ENCODE results near the gene CERS6.
"Not testable (repeated sequence)": the region's sequence is repeated elsewhere in the genome, so short reads cannot be mapped to it uniquely, and the experiment has no call there.

CERS6 gene

DNA sequence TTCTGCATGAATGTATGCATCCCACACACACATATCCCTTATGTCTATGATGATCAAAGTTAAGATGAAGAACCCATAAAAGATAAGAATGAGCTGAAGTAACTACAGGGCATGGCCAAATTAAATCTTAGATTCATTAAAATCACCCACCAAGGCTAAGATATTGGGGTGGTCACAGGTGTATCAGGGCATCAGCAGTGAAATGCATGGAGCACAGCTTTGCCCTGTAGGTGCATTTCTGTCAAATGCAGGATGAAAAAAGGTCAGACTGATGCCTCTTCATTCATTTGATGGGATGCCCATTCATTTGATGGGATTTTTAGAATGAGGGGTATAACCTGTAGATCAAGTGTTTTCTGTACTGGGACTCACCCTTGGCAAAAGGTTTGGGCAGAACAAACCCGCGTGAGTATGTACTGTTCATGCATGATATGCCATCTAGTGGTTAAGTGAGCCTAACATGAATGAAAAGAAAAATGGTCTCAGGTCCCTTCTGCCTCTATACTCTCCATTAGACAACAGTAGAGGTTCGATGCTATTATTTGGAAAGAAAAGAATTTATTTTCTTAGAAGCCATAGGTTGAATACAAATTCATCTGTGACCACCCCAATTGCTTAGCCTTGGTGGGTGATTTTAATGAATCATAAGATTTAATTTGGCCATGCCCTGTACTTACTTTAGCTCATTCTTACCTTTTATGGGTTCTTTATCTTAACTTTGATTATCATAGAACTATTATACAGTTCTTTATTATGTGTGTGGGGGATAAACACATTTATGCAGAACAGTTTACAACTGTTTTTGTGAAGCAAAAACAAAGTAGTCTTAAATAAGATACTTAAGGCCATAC is 303.1 kb downstream of the CERS6 start:
- Histone ChIP-seq H3K36me3 (no peaks in the 10 kb centered on the region), H3K27me3 (no peaks in the 10 kb centered on the region), H3K4me3 (ENCODE audit: low read depth, low read length) (no peak overlapping the region), H3K4me1 (no peaks in the 10 kb centered on the region; the same call in 1 of the 2 replicates), H3K9me3 (no peaks in the 10 kb centered on the region)
- TF ChIP-seq, protein P1, sequence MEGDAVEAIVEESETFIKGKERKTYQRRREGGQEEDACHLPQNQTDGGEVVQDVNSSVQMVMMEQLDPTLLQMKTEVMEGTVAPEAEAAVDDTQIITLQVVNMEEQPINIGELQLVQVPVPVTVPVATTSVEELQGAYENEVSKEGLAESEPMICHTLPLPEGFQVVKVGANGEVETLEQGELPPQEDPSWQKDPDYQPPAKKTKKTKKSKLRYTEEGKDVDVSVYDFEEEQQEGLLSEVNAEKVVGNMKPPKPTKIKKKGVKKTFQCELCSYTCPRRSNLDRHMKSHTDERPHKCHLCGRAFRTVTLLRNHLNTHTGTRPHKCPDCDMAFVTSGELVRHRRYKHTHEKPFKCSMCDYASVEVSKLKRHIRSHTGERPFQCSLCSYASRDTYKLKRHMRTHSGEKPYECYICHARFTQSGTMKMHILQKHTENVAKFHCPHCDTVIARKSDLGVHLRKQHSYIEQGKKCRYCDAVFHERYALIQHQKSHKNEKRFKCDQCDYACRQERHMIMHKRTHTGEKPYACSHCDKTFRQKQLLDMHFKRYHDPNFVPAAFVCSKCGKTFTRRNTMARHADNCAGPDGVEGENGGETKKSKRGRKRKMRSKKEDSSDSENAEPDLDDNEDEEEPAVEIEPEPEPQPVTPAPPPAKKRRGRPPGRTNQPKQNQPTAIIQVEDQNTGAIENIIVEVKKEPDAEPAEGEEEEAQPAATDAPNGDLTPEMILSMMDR (IDR thresholded peaks at IDR 0.05; ENCODE audit: low read depth, low read length): peak; percentile 63
- peak; percentile 22 for DNase-seq

DNA sequence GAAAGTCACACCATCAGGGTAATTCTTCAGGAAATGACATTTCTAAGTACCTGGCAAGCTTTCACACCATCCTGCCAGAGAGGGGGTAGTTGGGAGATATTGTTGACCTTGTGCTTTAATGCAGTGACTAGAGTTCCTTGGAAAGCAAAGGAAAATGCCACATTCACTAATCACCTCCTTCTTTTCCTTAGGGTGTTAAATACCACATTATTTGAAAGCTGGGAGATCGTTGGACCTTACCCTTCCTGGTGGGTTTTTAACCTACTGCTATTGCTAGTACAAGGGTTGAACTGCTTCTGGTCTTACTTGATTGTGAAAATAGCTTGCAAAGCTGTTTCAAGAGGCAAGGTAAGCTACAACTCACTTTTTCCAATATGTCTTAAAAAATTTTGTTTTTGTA is 309.3 kb downstream of the CERS6 start:
- TF ChIP-seq, protein P1 (IDR thresholded peaks at IDR 0.05; ENCODE audit: low read depth, low read length): no peak
- H3K4me3 ChIP-seq (ENCODE audit: low read depth, low read length): no peak overlapping the region
- no peaks in the 10 kb centered on the region for H3K27me3 ChIP-seq
- H3K36me3 ChIP-seq: no peaks in the 10 kb centered on the region
- no peaks in the 10 kb centered on the region for H3K9me3 ChIP-seq
- no peaks in the 10 kb centered on the region for H3K4me1 ChIP-seq
- DNase-seq: no peak

DNA sequence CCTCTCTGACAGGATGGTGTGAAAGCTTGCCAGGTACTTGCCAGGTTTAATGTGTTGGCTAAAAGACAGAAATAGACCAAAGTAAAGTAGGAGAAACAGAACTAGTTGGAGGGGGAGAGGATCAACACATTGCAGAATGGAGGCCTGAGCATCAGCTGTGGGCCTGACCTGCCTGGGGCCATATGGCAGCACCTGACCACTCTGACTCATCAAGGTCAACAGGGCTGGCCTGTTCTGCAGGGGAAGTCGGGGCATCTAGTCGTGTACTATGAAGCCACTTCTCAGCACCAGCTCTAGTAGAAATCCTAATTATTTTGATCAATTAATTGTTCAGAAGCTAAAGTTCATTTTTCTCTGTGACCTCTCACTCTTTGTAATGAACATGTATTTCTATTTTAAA is 310.5 kb downstream of the CERS6 start:
- H3K4me3 ChIP-seq (ENCODE audit: low read depth, low read length): no peak overlapping the region
- H3K4me1 ChIP-seq: no peaks in the 10 kb centered on the region
- H3K36me3 ChIP-seq: no peaks in the 10 kb centered on the region
- TF ChIP-seq, protein P1 (IDR thresholded peaks at IDR 0.05; ENCODE audit: low read depth, low read length): no peak
- DNase-seq: no peak
- no peaks in the 10 kb centered on the region for H3K9me3 ChIP-seq
- no peaks in the 10 kb centered on the region for H3K27me3 ChIP-seq

DNA sequence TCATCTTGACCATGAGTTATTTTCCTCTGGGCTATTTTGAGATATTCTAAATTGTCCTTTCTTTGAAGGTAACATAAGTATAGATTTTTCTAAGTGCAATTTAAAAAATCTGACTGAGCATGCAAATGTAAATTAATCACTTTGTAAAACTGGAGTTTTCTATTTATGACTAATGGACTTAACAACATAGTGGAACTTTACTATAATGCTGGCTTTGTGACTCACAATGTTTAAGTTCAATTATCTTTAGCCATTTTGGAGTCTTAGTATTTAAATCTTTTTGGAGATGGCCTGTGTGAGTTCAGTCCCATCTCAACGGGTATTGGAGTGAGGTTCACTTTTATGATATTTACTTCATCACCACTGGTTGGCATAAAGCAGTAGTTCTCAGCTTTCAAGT is 311.2 kb downstream of the CERS6 start:
- no peaks in the 10 kb centered on the region for H3K27me3 ChIP-seq
- TF ChIP-seq, protein P1 (IDR thresholded peaks at IDR 0.05; ENCODE audit: low read depth, low read length): no peak
- no peaks in the 10 kb centered on the region for H3K9me3 ChIP-seq
- H3K4me3 ChIP-seq (ENCODE audit: low read depth, low read length): no peak overlapping the region
- no peak for DNase-seq
- no peaks in the 10 kb centered on the region for H3K36me3 ChIP-seq
- no peaks in the 10 kb centered on the region for H3K4me1 ChIP-seq

DNA sequence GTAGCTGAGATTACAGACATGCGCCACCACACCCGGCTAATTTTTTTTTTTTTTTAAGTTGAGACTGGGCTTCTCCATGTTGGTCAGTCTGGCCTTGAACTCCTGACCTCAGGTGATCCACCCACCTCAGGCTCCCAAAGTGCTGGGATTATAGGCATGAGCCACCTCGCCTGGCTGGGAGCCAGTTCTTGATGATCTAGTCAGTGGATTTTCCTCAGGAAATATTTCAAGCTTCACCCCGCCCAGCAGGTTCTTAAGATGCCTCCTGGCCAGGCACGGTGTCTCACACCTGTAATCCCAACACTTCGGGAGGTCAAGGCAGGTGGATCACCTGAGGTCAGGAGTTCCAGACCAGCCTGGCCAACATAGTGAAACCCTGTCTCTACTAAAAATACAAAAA is 312.3 kb downstream of the CERS6 start:
- not testable (repeated sequence) for DNase-seq; H3K9me3 ChIP-seq; H3K27me3 ChIP-seq; H3K36me3 ChIP-seq; H3K4me1 ChIP-seq; H3K4me3 ChIP-seq (ENCODE audit: low read depth, low read length)

DNA sequence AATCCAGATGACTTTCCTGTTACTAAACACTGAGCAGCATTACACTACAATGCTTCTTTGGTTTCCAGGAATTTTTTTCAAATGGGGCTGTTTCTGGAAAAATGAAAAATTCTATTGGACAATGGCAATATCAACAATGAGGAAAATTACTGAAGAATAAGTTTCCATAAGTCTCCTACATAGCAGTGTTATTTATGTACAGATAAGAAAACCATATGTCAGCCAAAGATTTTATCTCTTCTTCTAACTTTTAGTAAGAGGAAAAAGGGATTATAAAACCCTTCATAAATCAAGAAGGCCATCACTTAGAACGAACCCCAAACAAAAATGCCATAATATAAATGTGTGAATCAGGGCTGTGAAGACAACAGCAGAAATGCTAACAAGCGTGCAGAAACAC is 314.7 kb downstream of the CERS6 start:
- DNase-seq: no peak
- H3K4me1 ChIP-seq: no peaks in the 10 kb centered on the region
- TF ChIP-seq, protein P1 (IDR thresholded peaks at IDR 0.05; ENCODE audit: low read depth, low read length): no peak
- no peaks in the 10 kb centered on the region for H3K36me3 ChIP-seq
- H3K27me3 ChIP-seq: no peaks in the 10 kb centered on the region
- no peak overlapping the region for H3K4me3 ChIP-seq (ENCODE audit: low read depth, low read length)
- no peaks in the 10 kb centered on the region for H3K9me3 ChIP-seq

Data from BE2C (cell line).